Measurements from ENCODE around the gene ICA1L.

The ICA1L gene

GRCh38 chr2:202752071-202752470 is 119.5 kb downstream of the ICA1L start:
- no peak for DNase-seq
- Mint-ChIP-seq H3K27ac (no peak overlapping the region), H3K4me3 (no peak overlapping the region), H3K27me3 (ENCODE audit: low read depth, poor library complexity) (peaks cover 3% of the 10 kb centered on the region), H3K4me1 (no peaks in the 10 kb centered on the region), H3K36me3 (ENCODE audit: low read depth) (peaks cover 92% of the 10 kb centered on the region), H3K9me3 (peaks cover 34% of the 10 kb centered on the region)
- no peak for TF ChIP-seq CTCF (IDR thresholded peaks at IDR 0.05)

GRCh38 chr2:202750763-202751427 is 120.7 kb downstream of the ICA1L start:
- H3K36me3 Mint-ChIP-seq (ENCODE audit: low read depth) = peaks cover 92% of the 10 kb centered on the region
- peak overlapping the region; percentile 19 for H3K27ac Mint-ChIP-seq
- DNase-seq = no peak
- no peak for TF ChIP-seq CTCF (IDR thresholded peaks at IDR 0.05)
- peaks cover 46% of the 10 kb centered on the region for H3K9me3 Mint-ChIP-seq
- H3K27me3 Mint-ChIP-seq (ENCODE audit: low read depth, poor library complexity) = peaks cover 3% of the 10 kb centered on the region
- H3K4me1 Mint-ChIP-seq = no peaks in the 10 kb centered on the region
- no peak overlapping the region for H3K4me3 Mint-ChIP-seq

- Mint-ChIP-seq H3K4me1 (no peaks in the 10 kb centered on the region), H3K9me3 (peaks cover 58% of the 10 kb centered on the region), H3K27ac (no peak overlapping the region), H3K27me3 (ENCODE audit: low read depth, poor library complexity) (peaks cover 3% of the 10 kb centered on the region), H3K4me3 (no peak overlapping the region), H3K36me3 (ENCODE audit: low read depth) (peaks cover 92% of the 10 kb centered on the region)
- DNase-seq = no peak
- no peak for TF ChIP-seq CTCF (IDR thresholded peaks at IDR 0.05)
These were observed 122.1 kb downstream of the ICA1L start for GRCh38 chr2:202749477-202749876.

GRCh38 chr2:202743613-202744012 is 128.0 kb downstream of the ICA1L start:
- no peak overlapping the region for H3K27ac Mint-ChIP-seq
- no peak for TF ChIP-seq CTCF (IDR thresholded peaks at IDR 0.05)
- H3K4me1 Mint-ChIP-seq = no peaks in the 10 kb centered on the region
- peaks cover 88% of the 10 kb centered on the region for H3K36me3 Mint-ChIP-seq (ENCODE audit: low read depth)
- H3K9me3 Mint-ChIP-seq = peaks cover 69% of the 10 kb centered on the region
- DNase-seq = no peak
- peaks cover 3% of the 10 kb centered on the region for H3K27me3 Mint-ChIP-seq (ENCODE audit: low read depth, poor library complexity)
- no peak overlapping the region for H3K4me3 Mint-ChIP-seq

GRCh38 chr2:202736826-202737225 is 134.7 kb downstream of the ICA1L start:
- peaks cover 4% of the 10 kb centered on the region for H3K27me3 Mint-ChIP-seq (ENCODE audit: low read depth, poor library complexity)
- no peak overlapping the region for H3K27ac Mint-ChIP-seq
- no peaks in the 10 kb centered on the region for H3K4me1 Mint-ChIP-seq
- DNase-seq = no peak
- H3K4me3 Mint-ChIP-seq = no peak overlapping the region
- H3K9me3 Mint-ChIP-seq = peaks cover 34% of the 10 kb centered on the region
- H3K36me3 Mint-ChIP-seq (ENCODE audit: low read depth) = peaks cover 87% of the 10 kb centered on the region
- no peak for TF ChIP-seq CTCF (IDR thresholded peaks at IDR 0.05)

GRCh38 chr2:202726070-202726469 is 145.5 kb downstream of the ICA1L start:
- H3K27ac Mint-ChIP-seq = no peak overlapping the region
- DNase-seq = no peak
- no peak for TF ChIP-seq CTCF (IDR thresholded peaks at IDR 0.05)
- no peak overlapping the region for H3K4me3 Mint-ChIP-seq
- H3K4me1 Mint-ChIP-seq = no peaks in the 10 kb centered on the region
- peaks cover 15% of the 10 kb centered on the region for H3K9me3 Mint-ChIP-seq
- H3K36me3 Mint-ChIP-seq (ENCODE audit: low read depth) = peaks cover 50% of the 10 kb centered on the region
- H3K27me3 Mint-ChIP-seq (ENCODE audit: low read depth, poor library complexity) = no peaks in the 10 kb centered on the region

All from nephron progenitor cell (in vitro differentiated cells).